Type B pancreatic cell (in vitro differentiated cells): ENCODE data around the gene JADE1. TPM values are rescaled to one million over a fixed set of nuclear protein-coding genes. Genes with fewer than 3 reads are reported as not detected.
A peak's percentile ranks its signal among the peaks of the same experiment; 100 is the strongest.

ENCODE experiments used
- DNase-seq: peaks from one replicate; pipeline ENCODE4 v3.0.0; 2021; ENCODE audit warnings: mixed read lengths; ENCODE audit not compliant: unreplicated experiment; ENCODE audit errors: extremely low spot score
- H3K27ac Mint-ChIP-seq: 2 replicates; pipeline ENCODE4 v1.8.0; 2021; ENCODE audit warnings: mild to moderate bottlenecking, mixed read lengths
- H3K27me3 Mint-ChIP-seq: 2 replicates; pipeline ENCODE4 v1.8.0; 2021; ENCODE audit warnings: mixed read lengths
- H3K36me3 Mint-ChIP-seq: 2 replicates; pipeline ENCODE4 v1.8.0; 2021; ENCODE audit warnings: mixed read lengths
- H3K4me1 Mint-ChIP-seq: one replicate; pipeline ENCODE4 v1.8.0; 2021; ENCODE audit warnings: mixed read lengths; ENCODE audit not compliant: unreplicated experiment
- H3K4me3 Mint-ChIP-seq: 2 replicates; pipeline ENCODE4 v1.8.0; 2021; ENCODE audit warnings: mild to moderate bottlenecking, mixed read lengths
- H3K9me3 Mint-ChIP-seq: 2 replicates; pipeline ENCODE4 v1.8.0; 2021; ENCODE audit warnings: mixed read lengths
- total RNA-seq: library from RNA; stranded (reverse); gene quantifications from 2 replicates; pipeline ENCODE4 v1.2.1, GENCODE V29; 2021; ENCODE audit warnings: low replicate concordance
- TF ChIP-seq, protein P1 (sequence below): fragments of 200-600 bp; sonication (generic); conservative IDR thresholded peaks from 2 replicates; pipeline ENCODE4 v1.5.0; 2021; ENCODE audit warnings: antibody characterized with exemption, mild to moderate bottlenecking

Gene JADE1
- total RNA-seq, 1 donor from 2014 or later: 27.0 TPM

DNA sequence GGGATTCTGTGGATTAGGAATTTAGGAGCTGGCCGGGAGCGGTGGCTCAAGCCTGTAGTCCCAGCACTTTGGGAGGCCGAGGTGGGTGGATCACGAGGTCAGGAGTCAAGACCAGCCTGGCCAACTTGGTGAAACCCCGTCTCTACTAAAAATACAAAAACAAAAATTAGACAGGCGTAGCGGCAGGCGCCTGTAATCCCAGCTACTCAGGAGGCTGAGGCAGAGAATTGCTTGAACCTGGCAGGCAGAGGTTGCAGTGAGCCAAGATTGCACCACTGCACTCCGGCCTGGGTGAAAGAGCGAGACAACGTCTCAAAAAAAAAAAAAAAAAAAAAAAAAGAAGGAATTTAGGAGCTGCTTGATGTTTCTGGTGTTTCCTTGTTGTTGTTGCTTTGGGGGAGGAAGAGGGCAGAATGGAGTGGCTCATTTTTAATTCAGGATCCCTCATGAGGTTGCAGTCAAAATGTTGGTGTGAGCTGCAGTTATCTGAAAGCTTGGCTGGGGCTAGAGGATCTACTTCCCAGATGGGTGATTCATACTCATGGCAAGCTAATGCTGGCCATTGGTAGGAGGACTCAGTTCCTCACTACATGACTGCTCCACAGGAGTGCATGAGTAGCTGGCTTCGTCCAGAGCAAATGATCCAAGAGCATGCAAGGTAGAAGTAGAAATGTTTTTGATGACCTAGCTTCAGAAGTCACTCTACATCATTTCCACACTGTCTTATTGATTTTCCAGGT is 26.5 kb upstream of the JADE1 start:
- DNase-seq: no peak
- Mint-ChIP-seq H3K9me3 (no peaks in the 10 kb centered on the region), H3K36me3 (no peaks in the 10 kb centered on the region), H3K4me1 (peaks cover 23% of the 10 kb centered on the region), H3K27ac (no peak overlapping the region), H3K27me3 (no peaks in the 10 kb centered on the region), H3K4me3 (no peak overlapping the region)
- TF ChIP-seq, protein P1, sequence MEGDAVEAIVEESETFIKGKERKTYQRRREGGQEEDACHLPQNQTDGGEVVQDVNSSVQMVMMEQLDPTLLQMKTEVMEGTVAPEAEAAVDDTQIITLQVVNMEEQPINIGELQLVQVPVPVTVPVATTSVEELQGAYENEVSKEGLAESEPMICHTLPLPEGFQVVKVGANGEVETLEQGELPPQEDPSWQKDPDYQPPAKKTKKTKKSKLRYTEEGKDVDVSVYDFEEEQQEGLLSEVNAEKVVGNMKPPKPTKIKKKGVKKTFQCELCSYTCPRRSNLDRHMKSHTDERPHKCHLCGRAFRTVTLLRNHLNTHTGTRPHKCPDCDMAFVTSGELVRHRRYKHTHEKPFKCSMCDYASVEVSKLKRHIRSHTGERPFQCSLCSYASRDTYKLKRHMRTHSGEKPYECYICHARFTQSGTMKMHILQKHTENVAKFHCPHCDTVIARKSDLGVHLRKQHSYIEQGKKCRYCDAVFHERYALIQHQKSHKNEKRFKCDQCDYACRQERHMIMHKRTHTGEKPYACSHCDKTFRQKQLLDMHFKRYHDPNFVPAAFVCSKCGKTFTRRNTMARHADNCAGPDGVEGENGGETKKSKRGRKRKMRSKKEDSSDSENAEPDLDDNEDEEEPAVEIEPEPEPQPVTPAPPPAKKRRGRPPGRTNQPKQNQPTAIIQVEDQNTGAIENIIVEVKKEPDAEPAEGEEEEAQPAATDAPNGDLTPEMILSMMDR: no peak

DNA sequence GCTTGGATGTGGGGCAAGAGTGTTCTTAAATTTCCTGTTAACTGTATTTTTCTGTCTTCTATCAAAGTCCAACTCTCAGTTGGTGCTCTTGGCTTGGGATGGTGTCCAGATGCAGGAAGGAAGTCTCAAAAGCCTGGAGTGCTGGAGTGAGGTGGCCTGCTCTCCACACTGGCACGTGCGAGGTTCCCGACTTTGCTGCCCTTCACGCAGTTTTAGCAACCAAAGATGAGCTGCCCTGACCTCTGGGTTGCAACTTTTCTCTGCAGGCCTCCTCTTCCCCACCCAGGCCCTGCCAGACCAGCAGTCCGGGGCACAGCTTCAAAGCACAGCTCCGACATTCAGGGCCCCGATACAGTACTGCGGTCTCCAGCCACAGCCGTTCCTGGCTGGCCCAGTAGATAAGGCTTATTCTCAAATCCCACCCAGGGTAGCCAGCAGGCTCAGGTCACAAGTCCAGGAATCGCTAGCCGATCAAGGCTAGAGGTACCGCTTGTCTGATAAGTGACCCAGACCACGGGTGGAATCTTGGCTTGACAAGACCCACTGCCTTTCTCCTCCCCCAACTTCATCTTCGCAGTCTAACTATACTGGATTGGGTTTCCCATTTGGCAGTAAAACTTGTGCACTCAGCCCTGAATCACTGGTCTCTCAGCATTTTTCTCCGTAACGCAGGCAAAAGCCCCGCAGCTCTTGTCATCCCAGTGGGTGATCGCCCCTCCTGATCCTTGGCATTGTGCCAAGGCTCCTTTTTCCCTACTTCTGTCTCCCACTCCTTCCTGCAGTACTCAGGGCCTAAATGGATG is 21.8 kb upstream of the JADE1 start:
- Mint-ChIP-seq H3K4me3 (no peak overlapping the region), H3K4me1 (peaks cover 16% of the 10 kb centered on the region), H3K9me3 (no peaks in the 10 kb centered on the region), H3K36me3 (no peaks in the 10 kb centered on the region), H3K27ac (no peak overlapping the region), H3K27me3 (no peaks in the 10 kb centered on the region)
- DNase-seq: no peak
- TF ChIP-seq, protein P1: no peak

DNA sequence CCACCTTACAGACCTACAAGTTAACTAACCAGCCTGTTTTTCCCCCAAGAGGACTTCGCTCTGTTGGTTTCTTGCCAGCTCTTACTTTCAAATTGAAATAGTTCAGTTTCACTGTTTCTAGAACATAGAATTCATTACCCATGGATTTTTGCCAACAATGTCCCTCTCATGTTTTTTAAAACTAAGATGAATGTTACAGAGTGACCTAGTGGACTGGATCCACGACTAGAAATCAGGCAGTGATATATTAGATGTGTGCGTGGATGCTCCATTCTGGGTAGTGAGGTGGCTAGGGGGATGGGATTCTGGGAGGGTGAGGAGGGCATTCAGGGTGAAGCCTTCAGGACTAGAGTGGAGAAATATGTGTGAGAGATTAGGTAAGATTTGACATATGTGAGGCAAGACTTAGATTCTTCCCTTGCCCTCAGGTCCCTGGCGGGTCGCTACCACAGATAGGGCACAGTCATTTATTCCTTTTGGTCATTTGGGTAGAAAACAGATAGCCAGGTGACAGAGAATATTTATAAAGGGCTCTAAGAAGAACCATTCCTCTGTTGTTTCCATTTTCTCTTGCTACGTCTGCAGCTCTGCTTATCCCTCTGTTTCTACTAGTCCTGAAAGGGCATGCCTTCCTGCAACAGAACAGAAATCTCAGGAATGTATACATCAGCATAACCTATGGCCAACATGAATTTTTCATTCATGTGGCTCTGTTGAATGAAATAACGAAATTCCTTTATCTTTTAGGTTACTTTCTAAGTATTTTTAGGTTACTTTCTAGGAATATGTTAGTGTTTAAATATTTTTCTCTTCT is 15.4 kb upstream of the JADE1 start:
- DNase-seq: no peak
- peak overlapping the region; percentile 64 for H3K27ac Mint-ChIP-seq
- H3K9me3 Mint-ChIP-seq: no peaks in the 10 kb centered on the region
- peak overlapping the region; percentile 54 for H3K4me3 Mint-ChIP-seq
- H3K27me3 Mint-ChIP-seq: no peaks in the 10 kb centered on the region
- no peaks in the 10 kb centered on the region for H3K36me3 Mint-ChIP-seq
- TF ChIP-seq, protein P1: no peak
- peaks cover 8% of the 10 kb centered on the region for H3K4me1 Mint-ChIP-seq

DNA sequence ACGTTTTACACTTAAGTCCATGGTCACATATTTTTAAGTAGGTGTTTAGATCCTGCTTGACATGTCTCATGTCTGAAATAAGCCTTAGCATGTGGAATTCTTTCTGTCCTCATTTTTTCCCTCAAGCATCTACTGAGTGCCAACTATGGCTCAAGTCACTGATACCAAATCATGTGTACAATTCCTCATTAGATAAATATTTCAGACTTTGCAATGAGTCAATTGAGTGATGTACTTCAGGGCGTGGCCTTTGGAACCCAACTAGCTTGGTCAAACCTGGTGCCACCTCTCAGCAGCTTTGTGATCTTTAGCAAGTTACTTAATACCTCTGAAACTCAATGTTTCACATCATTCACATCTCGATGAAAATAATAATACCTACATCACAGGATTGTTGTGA is 12.6 kb upstream of the JADE1 start:
- Mint-ChIP-seq H3K4me3 (no peak overlapping the region), H3K27ac (no peak overlapping the region), H3K27me3 (no peaks in the 10 kb centered on the region), H3K4me1 (peaks cover 8% of the 10 kb centered on the region), H3K36me3 (no peaks in the 10 kb centered on the region), H3K9me3 (no peaks in the 10 kb centered on the region)
- TF ChIP-seq, protein P1: no peak
- DNase-seq: no peak

DNA sequence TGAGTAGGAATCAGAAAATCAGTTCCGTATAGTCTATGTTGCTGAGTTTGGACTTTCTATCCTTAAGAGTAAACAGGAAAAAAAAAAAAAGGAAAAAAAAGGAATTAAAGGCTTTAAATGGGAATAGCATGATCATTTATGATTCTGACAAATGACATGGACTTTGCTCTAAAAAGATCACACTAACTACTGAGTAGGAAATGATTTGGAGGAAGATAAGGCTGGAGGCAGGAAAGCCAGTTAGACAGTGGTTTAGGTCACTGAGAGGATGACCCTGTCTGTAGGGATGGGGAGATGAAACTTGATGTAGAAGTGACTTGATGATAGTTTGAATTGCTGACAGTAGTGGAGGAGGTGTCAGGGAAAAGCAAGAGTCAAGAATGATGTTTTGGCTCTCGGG is 9.2 kb upstream of the JADE1 start:
- DNase-seq: no peak
- H3K27me3 Mint-ChIP-seq: peaks cover 2% of the 10 kb centered on the region

More for the DNA sequence above, 9.2 kb upstream of the JADE1 start:
- Mint-ChIP-seq H3K27ac (no peak overlapping the region), H3K36me3 (no peaks in the 10 kb centered on the region), H3K9me3 (no peaks in the 10 kb centered on the region), H3K4me1 (peaks cover 9% of the 10 kb centered on the region), H3K4me3 (no peak overlapping the region)
- TF ChIP-seq, protein P1: no peak
